Liver (tissue), 9 donors: Measurements from ENCODE around the gene TRIM45. TPM values are rescaled to one million over a fixed set of nuclear protein-coding genes. Genes with fewer than 3 reads are reported as not detected.

Source experiments
- DNase-seq: peaks from one replicate; pipeline ENCODE4 v3.0.0-alpha.2; 2017; ENCODE audit warnings: low spot score
- H3K27ac ChIP-seq, 2 donors: one replicate each; pipeline ENCODE4 v1.7.0; 2013; ENCODE audit warnings: inconsistent platforms in 2 of 2, low read length in 2 of 2, control low read depth in 1 of 2, low read depth in 1 of 2, mild to moderate bottlenecking in 1 of 2
- H3K27me3 ChIP-seq, 4 donors: one replicate each; pipeline versions ENCODE4 v1.6.1 to v1.7.0; 2013; ENCODE audit warnings: low read length in 3 of 4, inconsistent platforms in 1 of 4, mild to moderate bottlenecking in 1 of 4, moderate library complexity in 1 of 4; ENCODE audit not compliant: control insufficient read depth in 4 of 4, insufficient read depth in 4 of 4
- H3K36me3 ChIP-seq, 4 donors: one replicate each; pipeline versions ENCODE4 v1.6.1 to v1.7.0; 2013; ENCODE audit warnings: low read length in 3 of 4, mild to moderate bottlenecking in 3 of 4, low read depth in 1 of 4, moderate library complexity in 1 of 4; ENCODE audit not compliant: control insufficient read depth in 4 of 4, insufficient read depth in 3 of 4
- H3K4me1 ChIP-seq, 4 donors: one replicate each; pipeline versions ENCODE4 v1.6.1 to v1.7.0; 2013; ENCODE audit warnings: low read length in 3 of 4, mild to moderate bottlenecking in 3 of 4, moderate library complexity in 1 of 4; ENCODE audit not compliant: control insufficient read depth in 4 of 4, insufficient read depth in 4 of 4
- H3K4me3 ChIP-seq, 3 donors: one replicate each; pipeline versions ENCODE4 v1.6.1 to v1.7.0; 2013; ENCODE audit warnings: low read length in 3 of 3, control low read depth in 1 of 3, low read depth in 1 of 3, mild to moderate bottlenecking in 1 of 3
- H3K9ac ChIP-seq, 2 donors: one replicate each; pipeline ENCODE4 v1.7.0; 2013; ENCODE audit warnings: low read length in 2 of 2, mild to moderate bottlenecking in 2 of 2, moderate library complexity in 2 of 2, control low read depth in 1 of 2, low read depth in 1 of 2
- H3K9me3 ChIP-seq, 4 donors: one replicate each; pipeline versions ENCODE4 v1.6.1 to v1.7.0; 2013; ENCODE audit warnings: low read length in 3 of 4; ENCODE audit not compliant: control insufficient read depth in 4 of 4
- ATF3 ChIP-seq: IDR thresholded peaks from 2 replicates; pipeline ENCODE4 v1.6.1; 2016; ENCODE audit warnings: antibody characterized with exemption
- CTCF ChIP-seq: fragments of 150-350 bp; IDR thresholded peaks from 2 replicates; pipeline ENCODE4 v1.5.1; 2017; ENCODE audit warnings: improper control_type of control experiment, low read depth, low read length; ENCODE audit not compliant: missing input control
- EGR1 ChIP-seq, 2 donors: IDR thresholded peaks; 2 replicates each; pipeline ENCODE4 v1.6.1; 2016 to 2018; ENCODE audit warnings: antibody characterized with exemption in 2 of 2, low read depth in 2 of 2
- FOXA1 ChIP-seq: IDR thresholded peaks from 2 replicates; pipeline ENCODE4 v1.6.1; 2016; ENCODE audit warnings: antibody characterized with exemption
- FOXA2 ChIP-seq: IDR thresholded peaks from 2 replicates; pipeline ENCODE4 v1.6.1; 2016; ENCODE audit warnings: antibody characterized with exemption
- GABPA ChIP-seq, 2 donors: IDR thresholded peaks in 1 of 2; conservative IDR thresholded peaks in 1 of 2; 2 replicates each; pipeline ENCODE4 v1.6.1; 2016; ENCODE audit warnings: antibody characterized with exemption in 2 of 2, mild to moderate bottlenecking in 1 of 2, moderate library complexity in 1 of 2
- HNF4A ChIP-seq, 2 donors: conservative IDR thresholded peaks; 2 replicates each; pipeline ENCODE4 v1.6.1; 2016; ENCODE audit warnings: antibody characterized with exemption in 2 of 2, mild to moderate bottlenecking in 2 of 2
- HNF4G ChIP-seq: IDR thresholded peaks from 2 replicates; pipeline ENCODE4 v1.6.1; 2016; ENCODE audit warnings: antibody characterized with exemption
- JUND ChIP-seq, 2 donors: IDR thresholded peaks; 2 replicates each; pipeline ENCODE4 v1.6.1; 2016; ENCODE audit warnings: antibody characterized with exemption in 2 of 2
- MAX ChIP-seq: IDR thresholded peaks from 2 replicates; pipeline ENCODE4 v1.6.1; 2016; ENCODE audit warnings: antibody characterized with exemption
- NR2F2 ChIP-seq: IDR thresholded peaks from 2 replicates; pipeline ENCODE4 v1.6.1; 2016; ENCODE audit warnings: antibody characterized with exemption
- RAD21 ChIP-seq, 2 donors: IDR thresholded peaks; 2 replicates each; pipeline ENCODE4 v1.6.1; 2016; ENCODE audit warnings: antibody characterized with exemption in 2 of 2, mild to moderate bottlenecking in 2 of 2
- REST ChIP-seq: IDR thresholded peaks from 2 replicates; pipeline ENCODE4 v1.6.1; 2016; ENCODE audit warnings: antibody characterized with exemption, mild to moderate bottlenecking
- RXRA ChIP-seq, 2 donors: IDR thresholded peaks; 2 replicates each; pipeline ENCODE4 v1.6.1; 2017 to 2018; ENCODE audit warnings: antibody characterized with exemption in 2 of 2, mild to moderate bottlenecking in 1 of 2
- SP1 ChIP-seq: IDR thresholded peaks from 2 replicates; pipeline ENCODE4 v1.6.1; 2018; ENCODE audit warnings: antibody characterized with exemption, mild to moderate bottlenecking
- TAF1 ChIP-seq: conservative IDR thresholded peaks from 2 replicates; pipeline ENCODE4 v1.6.1; 2016; ENCODE audit warnings: antibody characterized with exemption, mild to moderate bottlenecking
- YY1 ChIP-seq: IDR thresholded peaks from 2 replicates; pipeline ENCODE4 v1.6.1; 2016; ENCODE audit warnings: antibody characterized with exemption, mild to moderate bottlenecking
- ZBTB33 ChIP-seq: IDR thresholded peaks from 2 replicates; pipeline ENCODE4 v1.6.1; 2016; ENCODE audit warnings: antibody characterized with exemption
- WGBS: extraction: QIAGEN DNeasy Blood & Tissue Kit; methylation state at CpG from one replicate; pipeline ENCODE4 v1.1.7; 2013; 5-methylcytosine and 5-hydroxymethylcytosine counted together
- polyA plus RNA-seq, 2 donors: library from polyadenylated mRNA; stranded (reverse) in 1 of 2; unstranded in 1 of 2; fragments of 200-250 nt in 1 of 2; fragments of >200 nt in 1 of 2; fragmentation: Nextera tagmentation in 1 of 2; extraction: Ambion mirVana in 1 of 2; gene quantifications; one replicate each; pipeline versions ENCODE4 v1.2.1 to v1.2.3, GENCODE V29; 2013 to 2015
- total RNA-seq, 2 donors: library from RNA; depleted of rRNA; stranded (reverse); fragments of >200 nt; gene quantifications; one replicate each; pipeline ENCODE4 v1.2.3, GENCODE V29; 2014
- donor health status: healthy.
- donor health status: healthy.
- donor health status: healthy.
- donor health status: healthy.
- donor health status: healthy.

Gene TRIM45
- total and polyA plus RNA-seq, 4 donors: 0.28 to 1.5 (median 0.52) TPM

- no peak for TF ChIP-seq GABPA (IDR thresholded peaks at IDR 0.05 in 1 of 2, conservative IDR thresholded peaks at IDR 0.05 in 1 of 2)
- TF ChIP-seq RXRA (IDR thresholded peaks at IDR 0.05): no peak
- no peak for TF ChIP-seq YY1
- no peak for TF ChIP-seq FOXA1
- no peak for TF ChIP-seq NR2F2
- TF ChIP-seq ZBTB33: no peak
- TF ChIP-seq SP1: no peak
- TF ChIP-seq MAX: no peak
- no peak for TF ChIP-seq ATF3
- no peak for TF ChIP-seq REST
- WGBS: 70% methylated on average over 2 of the region's 2 CpGs
- Histone ChIP-seq H3K4me1 (no peaks in the 10 kb centered on the region), H3K27ac (no peak overlapping the region), H3K4me3 (no peak overlapping the region), H3K36me3 (no peaks in the 10 kb centered on the region), H3K9me3 (no peaks in the 10 kb centered on the region), H3K9ac (no peak overlapping the region), H3K27me3 (no peaks in the 10 kb centered on the region)
- no peak for DNase-seq
Measured at GRCh38 chr1:117135329-117135728, 13.8 kb upstream of the TRIM45 start.

GRCh38 chr1:117130526-117130925, 9.0 kb upstream of the TRIM45 start:
- H3K27ac ChIP-seq: no peak overlapping the region
- no peaks in the 10 kb centered on the region for H3K27me3 ChIP-seq
- 93% methylated on average over 4 of the region's 4 CpGs for WGBS
- no peak overlapping the region for H3K9ac ChIP-seq
- H3K36me3 ChIP-seq: no peaks in the 10 kb centered on the region
- DNase-seq: no peak
- no peaks in the 10 kb centered on the region for H3K9me3 ChIP-seq
- no peak overlapping the region for H3K4me3 ChIP-seq
- no peaks in the 10 kb centered on the region for H3K4me1 ChIP-seq
- TF ChIP-seq RAD21 (IDR thresholded peaks at IDR 0.05) (no peak), ATF3 (no peak), FOXA1 (no peak), TAF1 (no peak), REST (no peak), ZBTB33 (no peak), FOXA2 (no peak), SP1 (no peak), RXRA (IDR thresholded peaks at IDR 0.05) (no peak), NR2F2 (no peak), JUND (IDR thresholded peaks at IDR 0.05) (no peak), YY1 (no peak), CTCF (no peak), MAX (no peak), HNF4A (conservative IDR thresholded peaks at IDR 0.05) (no peak), EGR1 (IDR thresholded peaks at IDR 0.05; ENCODE audit: low read depth in 2 of 2) (no peak), HNF4G (no peak)
